H54 (cell line): Measurements from ENCODE around the gene CKB.

Experiments used
- DNase-seq: peaks from one replicate; pipeline ENCODE4 v3.0.0; 2011; ENCODE audit warnings: low spot score, mixed read lengths; ENCODE audit not compliant: insufficient read length
- FAIRE-seq: peaks from 3 replicates; lab custom pipeline; 2011; peaks lifted over from hg19 to GRCh38; lab: Jason Lieb, UNC
- POLR2A ChIP-seq: IDR thresholded peaks from 2 replicates; pipeline ENCODE4 v1.6.1; 2011; ENCODE audit warnings: low read depth, mild to moderate bottlenecking, low read length

The CKB gene

DNA sequence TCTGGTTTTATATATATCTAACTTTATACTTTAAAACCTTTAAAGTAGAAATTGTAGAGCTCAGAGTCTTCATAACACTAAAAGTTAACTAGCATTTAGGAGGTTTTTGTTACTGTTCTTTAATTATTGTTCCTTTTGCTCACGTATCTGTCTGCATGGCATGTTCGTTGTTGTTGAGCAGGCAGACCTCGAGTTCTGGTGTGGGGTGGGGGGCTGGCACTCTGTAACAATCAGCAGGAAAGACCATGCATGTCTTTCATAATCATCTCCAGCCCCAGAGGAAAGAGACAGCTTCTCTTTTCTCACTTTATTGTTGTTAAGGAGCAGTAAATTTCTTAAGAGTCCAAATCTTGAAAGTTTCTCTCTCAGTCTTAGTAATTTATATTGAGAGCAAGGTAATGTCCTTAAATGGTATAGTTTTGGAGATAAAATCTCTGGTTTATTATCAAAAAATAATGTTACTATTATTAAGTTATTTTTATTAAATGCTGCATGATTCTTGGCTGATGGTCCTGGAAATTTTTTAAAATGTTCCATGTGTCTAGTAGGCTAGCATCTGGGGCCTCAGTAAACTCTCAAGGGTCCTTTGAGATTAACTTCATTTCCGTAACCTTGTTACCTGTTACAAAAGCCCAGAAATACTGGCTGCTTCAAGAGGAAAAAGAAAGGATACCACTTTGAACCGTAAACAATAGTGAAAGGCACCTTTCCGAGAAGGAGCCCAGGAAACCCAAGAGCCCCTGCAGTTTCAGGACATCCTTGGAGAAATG, 30.3 kb downstream of the CKB start:
- FAIRE-seq (no peak), DNase-seq (no peak)
- no peak for TF ChIP-seq POLR2A

GRCh38 chr14:103491691-103492090, 30.9 kb downstream of the CKB start:
- TF ChIP-seq POLR2A, result no peak
- DNase-seq (no peak), FAIRE-seq (no peak)

GRCh38 chr14:103489621-103490020, 33.0 kb downstream of the CKB start:
- DNase-seq (no peak), FAIRE-seq (no peak)
- no peak for TF ChIP-seq POLR2A

GRCh38 chr14:103488960-103489359, 33.7 kb downstream of the CKB start:
- TF ChIP-seq POLR2A, result no peak
- FAIRE-seq, result no peak
- DNase-seq, result no peak

GRCh38 chr14:103488071-103488470, 34.6 kb downstream of the CKB start:
- DNase-seq (no peak), FAIRE-seq (no peak)
- no peak for TF ChIP-seq POLR2A

DNA sequence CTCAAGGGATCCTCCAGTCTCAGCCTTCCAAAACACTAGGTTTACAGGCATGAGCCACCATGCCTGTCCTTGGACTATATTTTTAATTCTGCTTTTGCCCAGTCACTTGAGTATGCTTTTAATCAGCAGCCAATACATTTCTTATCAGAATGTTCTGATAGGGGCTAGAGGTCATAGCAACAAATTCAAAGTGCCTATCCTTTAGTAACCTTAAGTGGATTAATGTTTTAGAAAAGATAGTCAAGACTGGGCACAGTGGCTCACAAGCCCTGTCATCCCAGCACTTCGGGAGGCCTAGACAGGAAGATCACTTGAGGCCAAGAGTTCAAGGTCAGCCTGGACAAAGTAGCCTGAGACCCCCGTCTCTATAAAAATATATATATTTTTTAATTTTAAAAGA, 37.1 kb downstream of the CKB start:
- DNase-seq, result no peak
- TF ChIP-seq POLR2A, result no peak
- no peak for FAIRE-seq

DNA sequence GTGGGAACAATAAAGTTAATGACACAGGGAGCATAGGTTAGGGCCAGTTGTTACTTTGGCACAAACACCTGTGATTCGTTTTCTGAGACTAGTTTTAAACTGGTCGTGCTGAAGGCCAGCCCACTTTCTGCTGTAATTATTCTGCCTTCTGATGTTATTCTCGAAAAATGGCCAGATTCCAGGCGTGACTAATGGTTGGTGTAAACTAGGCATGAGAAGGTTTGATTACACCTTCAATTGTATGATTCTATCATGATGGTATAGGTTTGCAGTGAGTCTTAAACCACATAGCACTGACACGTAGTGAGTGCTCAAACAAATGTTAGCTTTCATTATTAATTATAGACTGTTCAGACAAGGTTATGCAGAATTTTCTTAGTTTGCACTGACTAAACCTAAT, 39.0 kb downstream of the CKB start:
- peak; percentile 99 for FAIRE-seq
- DNase-seq, result peak; percentile 27
- TF ChIP-seq POLR2A, result no peak

- TF ChIP-seq POLR2A, result no peak
- FAIRE-seq, result no peak
- no peak for DNase-seq
These were observed 42.0 kb downstream of the CKB start for GRCh38 chr14:103480595-103480994.

DNA sequence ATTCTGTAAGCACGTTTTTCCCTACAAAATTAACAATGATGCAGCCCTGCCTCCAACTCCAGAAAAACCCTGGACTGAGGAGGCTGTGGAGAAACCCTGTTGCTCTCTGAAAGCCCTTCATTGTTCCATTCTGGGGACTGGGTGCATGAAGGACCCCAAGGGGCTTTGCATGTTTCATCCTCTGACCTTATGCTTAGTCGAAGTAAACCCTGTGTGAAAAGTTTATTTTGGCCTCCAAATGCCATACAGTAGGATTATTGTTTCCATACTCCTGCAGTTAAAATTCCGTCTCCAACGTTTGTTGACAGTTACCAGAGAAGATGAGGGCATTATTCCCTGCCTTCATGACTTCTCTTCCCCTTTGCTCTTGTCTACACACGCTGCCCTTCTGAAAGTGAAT, 46.0 kb downstream of the CKB start:
- FAIRE-seq, result no peak
- TF ChIP-seq POLR2A, result no peak
- DNase-seq, result no peak

DNA sequence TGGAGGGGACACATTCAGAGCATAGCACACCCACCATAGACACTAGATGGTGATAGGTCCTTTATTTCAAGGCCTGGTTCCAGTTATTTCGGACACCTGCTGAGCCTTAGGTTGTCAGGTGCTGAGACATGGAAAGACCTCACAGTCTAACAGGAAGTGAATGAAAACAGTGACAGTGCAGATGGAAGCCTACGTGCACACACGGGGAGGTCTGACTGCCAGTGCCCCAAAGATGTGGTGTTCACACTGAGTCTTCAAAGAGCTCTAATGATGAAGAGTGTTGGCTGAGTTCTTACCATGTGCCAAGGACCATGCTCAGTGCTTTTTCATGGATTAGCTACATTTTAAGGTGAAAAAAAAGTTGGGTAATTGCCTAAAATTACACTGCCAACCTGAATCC, 46.6 kb downstream of the CKB start:
- no peak for FAIRE-seq
- no peak for TF ChIP-seq POLR2A
- DNase-seq, result no peak

GRCh38 chr14:103474893-103475292, 47.7 kb downstream of the CKB start:
- no peak for DNase-seq
- TF ChIP-seq POLR2A, result no peak
- FAIRE-seq, result no peak

DNA sequence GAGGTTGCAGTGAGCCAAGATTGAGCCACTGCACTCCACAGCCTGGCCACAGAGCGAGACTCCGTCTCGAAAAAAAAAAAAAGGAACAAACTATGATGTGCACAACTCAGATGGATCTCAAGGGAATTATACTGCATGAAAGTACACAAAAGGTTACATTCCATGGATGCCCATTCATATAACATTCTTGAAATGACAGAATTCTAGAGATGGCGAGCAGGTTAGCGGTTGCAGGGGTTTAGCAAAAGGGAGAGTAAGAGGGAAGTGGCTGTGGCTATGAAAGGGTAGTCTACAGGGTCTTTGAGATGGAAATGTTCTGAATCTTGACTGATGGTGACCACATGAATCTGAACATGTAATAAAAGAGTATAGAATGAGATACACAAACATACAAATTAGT, 49.7 kb downstream of the CKB start:
- TF ChIP-seq POLR2A, result no peak
- DNase-seq (no peak), FAIRE-seq (no peak)
